Measurements from ENCODE around the gene AURKB. TPM values are rescaled to one million over a fixed set of nuclear protein-coding genes. Genes with fewer than 3 reads are reported as not detected.
"Not testable (repeated sequence)": the region's sequence is repeated elsewhere in the genome, so short reads cannot be mapped to it uniquely, and the experiment has no call there.

The AURKB gene
- total RNA-seq, 1 experiment from 2014 or later = 78.0 TPM

DNA sequence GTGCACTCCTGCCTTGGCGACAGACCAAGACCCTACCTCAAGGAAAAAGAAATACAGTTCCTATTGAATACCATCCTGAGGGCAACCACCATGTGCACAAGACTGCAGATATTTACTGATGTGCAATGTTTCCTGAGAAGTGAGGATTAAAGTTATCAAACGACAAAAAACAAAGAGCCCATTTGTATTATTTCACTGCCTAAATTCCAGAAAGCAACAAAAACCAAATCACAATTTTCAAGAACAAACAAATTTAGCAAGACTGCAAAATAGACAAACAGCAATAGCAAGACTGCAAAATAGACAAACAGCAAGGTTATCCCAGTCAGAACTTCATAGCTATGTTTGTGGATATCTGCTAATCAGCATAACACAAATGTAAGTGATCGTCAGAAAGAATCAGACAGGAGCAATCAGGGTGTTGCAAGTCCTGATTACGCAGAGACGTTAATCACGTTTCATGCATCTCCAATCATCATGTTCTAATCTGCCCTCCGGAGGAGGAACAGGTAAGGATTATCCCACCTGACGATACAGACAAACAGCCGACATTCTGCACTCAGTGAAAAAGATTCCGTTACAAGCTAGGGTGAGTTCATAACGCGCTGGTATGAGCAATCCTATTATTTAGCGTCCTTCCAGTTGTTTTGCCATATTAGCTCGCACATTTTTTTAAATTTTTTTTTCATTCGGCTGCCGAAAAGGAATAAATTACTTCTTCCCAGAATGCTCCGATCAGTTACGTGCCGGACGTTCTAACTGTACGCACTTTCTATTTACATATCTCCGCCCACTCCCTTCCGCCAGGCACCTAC lies 37.1 kb downstream of the AURKB start:
- DNase-seq (ENCODE audit: low read depth, low spot score) = peak; percentile 97
- in situ Hi-C loops (cut with HindIII; ENCODE audit: low pct_unique_long_range_greater_than_20kb, low sequenced_read_pairs) = no loop called here

DNA sequence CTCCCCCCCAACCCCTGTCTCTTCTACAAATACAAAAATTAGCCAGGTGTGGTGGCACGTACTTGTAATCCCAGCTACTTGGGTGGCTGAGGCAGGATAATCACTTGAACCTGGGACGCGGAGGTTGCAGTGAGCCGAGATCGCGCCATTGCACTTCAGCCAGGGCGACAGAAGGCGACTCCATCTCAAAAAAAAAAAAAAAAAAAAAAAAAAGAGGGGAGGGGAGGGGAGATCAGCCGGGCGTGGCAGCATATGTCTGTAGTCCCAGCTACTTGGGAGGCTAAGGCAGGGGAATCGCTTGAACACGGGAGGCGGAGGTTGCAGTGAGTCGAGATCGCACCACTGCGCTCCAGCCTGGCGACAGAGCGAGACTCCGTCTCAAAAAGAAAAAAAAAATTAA lies 40.2 kb downstream of the AURKB start:
- DNase-seq (ENCODE audit: low read depth, low spot score); in situ Hi-C loops (cut with HindIII; ENCODE audit: low pct_unique_long_range_greater_than_20kb, low sequenced_read_pairs): not testable (repeated sequence)

- no peak for DNase-seq (ENCODE audit: low read depth, low spot score)
- in situ Hi-C loops (cut with HindIII; ENCODE audit: low pct_unique_long_range_greater_than_20kb, low sequenced_read_pairs) = no loop called here
Observed at GRCh38 chr17:8167526-8167925, 42.8 kb downstream of the AURKB start.

GRCh38 chr17:8166731-8167130 lies 43.6 kb downstream of the AURKB start:
- in situ Hi-C loops (cut with HindIII; ENCODE audit: low pct_unique_long_range_greater_than_20kb, low sequenced_read_pairs) = no loop called here
- DNase-seq (ENCODE audit: low read depth, low spot score) = no peak

DNA sequence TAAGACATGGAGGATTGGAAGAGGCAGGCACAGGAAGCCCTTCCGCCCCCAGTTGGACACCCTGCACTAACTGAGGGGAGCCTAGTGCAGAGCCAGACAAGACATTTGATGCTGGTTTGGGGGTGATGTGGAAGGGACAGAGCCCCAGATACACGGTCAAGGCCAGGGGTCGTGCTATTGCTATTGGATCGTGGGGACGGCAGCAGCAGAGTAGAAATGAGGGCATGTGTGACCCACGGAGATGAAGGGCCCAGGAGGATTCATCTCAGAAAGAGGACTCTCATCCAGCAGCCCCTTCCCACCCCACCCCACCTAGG lies 45.6 kb downstream of the AURKB start:
- no peak for DNase-seq (ENCODE audit: low read depth, low spot score)
- in situ Hi-C loops (cut with HindIII; ENCODE audit: low pct_unique_long_range_greater_than_20kb, low sequenced_read_pairs) = no loop called here

DNA sequence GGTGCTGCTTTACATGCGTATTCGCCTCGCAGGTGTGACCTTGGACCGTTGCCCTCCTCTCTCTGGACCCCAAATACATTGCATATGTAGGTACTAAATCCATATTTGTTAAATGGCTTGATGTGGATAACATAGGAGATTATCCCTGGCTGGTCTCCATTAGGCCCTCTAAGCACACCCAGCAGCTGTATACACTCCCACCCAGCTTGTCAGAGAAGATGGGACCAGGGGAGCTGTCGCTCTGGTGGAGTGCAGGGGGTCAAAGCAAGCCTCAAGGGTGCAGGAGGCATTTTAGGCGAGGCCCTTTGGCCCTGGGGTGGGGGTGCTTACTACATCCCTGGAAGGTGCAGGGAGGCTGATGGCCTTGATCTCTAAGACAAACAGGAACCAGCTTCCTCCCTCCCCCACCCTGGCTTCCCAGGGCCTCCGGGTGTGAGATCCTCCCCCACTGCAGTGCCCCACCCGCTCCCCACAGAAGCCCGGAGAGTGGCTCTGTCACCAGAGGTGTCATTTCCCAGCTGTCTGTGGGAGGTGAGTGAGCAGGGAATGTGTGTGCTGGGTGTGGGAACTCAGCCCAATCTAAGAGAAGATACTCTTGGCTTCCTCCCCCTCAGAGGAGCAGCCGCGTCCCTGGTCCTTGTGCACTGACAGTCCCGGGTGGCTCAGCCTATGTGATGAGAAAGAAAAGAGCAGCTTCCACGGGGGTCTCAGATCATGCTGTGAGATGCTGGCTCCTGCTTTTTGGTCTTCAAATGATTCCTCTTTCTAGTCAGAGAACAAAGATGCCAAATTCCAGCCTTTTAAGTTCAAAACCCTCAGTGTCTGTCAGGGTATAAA lies 46.2 kb downstream of the AURKB start:
- in situ Hi-C loops (cut with HindIII; ENCODE audit: low pct_unique_long_range_greater_than_20kb, low sequenced_read_pairs) = no loop called here
- no peak for DNase-seq (ENCODE audit: low read depth, low spot score)

- in situ Hi-C loops (cut with HindIII; ENCODE audit: low pct_unique_long_range_greater_than_20kb, low sequenced_read_pairs) = no loop called here
- no peak for DNase-seq (ENCODE audit: low read depth, low spot score)
Observed at GRCh38 chr17:8162997-8163977, 47.1 kb downstream of the AURKB start.

DNA sequence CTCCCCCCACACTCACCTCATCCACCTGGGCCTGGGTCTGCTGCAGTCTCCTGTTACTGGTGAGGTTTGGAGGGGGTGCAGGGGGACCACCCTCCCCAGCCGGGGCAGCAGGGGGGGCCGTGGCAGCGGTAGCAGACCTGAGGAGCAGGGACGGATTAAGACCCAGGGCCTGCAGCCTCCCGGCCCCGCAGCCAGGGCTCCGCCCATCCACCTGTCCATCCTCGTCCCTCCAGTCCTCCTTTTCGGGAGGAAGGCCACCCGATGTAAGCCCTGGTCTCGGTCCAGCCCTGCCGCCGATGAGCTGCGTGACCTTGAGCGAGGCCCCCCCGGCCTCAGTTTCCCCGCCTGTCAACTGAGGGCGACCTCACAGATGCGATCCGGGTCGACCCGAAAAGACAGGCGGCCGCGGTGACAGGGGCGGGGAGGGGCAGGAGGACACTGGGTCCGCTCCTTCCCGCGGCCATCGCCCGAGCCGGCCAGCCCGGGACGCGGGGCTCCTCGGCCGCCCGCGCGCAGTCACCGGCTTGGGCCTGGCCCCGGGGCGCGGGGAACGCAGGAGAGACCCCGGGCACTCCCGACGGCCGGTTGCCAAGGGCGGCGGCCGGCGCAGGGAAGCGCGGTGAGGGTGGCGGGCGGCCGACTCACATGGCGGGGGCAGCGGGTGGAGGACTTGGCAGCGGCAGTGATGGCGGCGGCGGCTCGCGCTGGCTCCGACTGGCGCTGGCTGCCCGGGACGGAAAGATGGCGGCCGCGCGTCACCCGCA lies 48.0 kb downstream of the AURKB start, which contains the start of gene VAMP2:
TSS of gene VAMP2 (minus strand) at position 716 of the 764 bp plus-strand sequence. CDS start at position 647, 69 bp downstream.
- DNase-seq (ENCODE audit: low read depth, low spot score) = peak; percentile 62
- in situ Hi-C loops (cut with HindIII; ENCODE audit: low pct_unique_long_range_greater_than_20kb, low sequenced_read_pairs) = no loop called here

GRCh38 chr17:8161289-8162232 lies 48.8 kb downstream of the AURKB start:
- in situ Hi-C loops (cut with HindIII; ENCODE audit: low pct_unique_long_range_greater_than_20kb, low sequenced_read_pairs) = no loop called here
- no peak for DNase-seq (ENCODE audit: low read depth, low spot score)

GRCh38 chr17:8160741-8161221 lies 49.6 kb downstream of the AURKB start:
- in situ Hi-C loops (cut with HindIII; ENCODE audit: low pct_unique_long_range_greater_than_20kb, low sequenced_read_pairs) = no loop called here
- no peak for DNase-seq (ENCODE audit: low read depth, low spot score)

DNA sequence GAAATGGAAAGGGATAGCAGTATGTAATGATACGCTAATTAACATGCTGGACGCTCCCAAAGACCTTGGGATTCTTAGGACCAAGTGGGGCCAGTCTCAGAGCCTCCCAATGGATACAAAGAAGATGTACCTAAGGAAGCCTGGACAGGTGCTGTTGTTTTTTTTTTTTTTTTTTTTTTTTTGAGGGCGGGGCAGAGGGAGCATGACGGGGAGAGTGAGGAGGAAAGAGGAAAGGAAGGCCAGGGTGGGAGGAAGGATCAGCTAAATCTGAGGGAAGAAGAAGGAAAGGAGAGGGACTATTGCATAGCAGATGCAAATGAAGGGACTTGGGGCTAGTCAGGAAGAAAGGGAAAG lies 50.2 kb downstream of the AURKB start:
- in situ Hi-C loops (cut with HindIII; ENCODE audit: low pct_unique_long_range_greater_than_20kb, low sequenced_read_pairs) = no loop called here

GRCh38 chr17:8159459-8160223 lies 50.7 kb downstream of the AURKB start:
- no peak for DNase-seq (ENCODE audit: low read depth, low spot score)
- in situ Hi-C loops (cut with HindIII; ENCODE audit: low pct_unique_long_range_greater_than_20kb, low sequenced_read_pairs) = no loop called here

More for the DNA sequence above, 50.2 kb downstream of the AURKB start:
- DNase-seq (ENCODE audit: low read depth, low spot score) = no peak

- in situ Hi-C loops (cut with HindIII; ENCODE audit: low pct_unique_long_range_greater_than_20kb, low sequenced_read_pairs) = no loop called here
- no peak for DNase-seq (ENCODE audit: low read depth, low spot score)
Observed at GRCh38 chr17:8159032-8159400, 51.4 kb downstream of the AURKB start.

GRCh38 chr17:8158267-8159031 lies 51.9 kb downstream of the AURKB start:
- in situ Hi-C loops (cut with HindIII; ENCODE audit: low pct_unique_long_range_greater_than_20kb, low sequenced_read_pairs) = no loop called here
- DNase-seq (ENCODE audit: low read depth, low spot score) = peak; percentile 94

Data from SK-MEL-5 (cell line).